ENCODE measurements around the gene FAM3A.
A peak's percentile ranks its signal among the peaks of the same experiment; 100 is the strongest.

The FAM3A gene

DNA sequence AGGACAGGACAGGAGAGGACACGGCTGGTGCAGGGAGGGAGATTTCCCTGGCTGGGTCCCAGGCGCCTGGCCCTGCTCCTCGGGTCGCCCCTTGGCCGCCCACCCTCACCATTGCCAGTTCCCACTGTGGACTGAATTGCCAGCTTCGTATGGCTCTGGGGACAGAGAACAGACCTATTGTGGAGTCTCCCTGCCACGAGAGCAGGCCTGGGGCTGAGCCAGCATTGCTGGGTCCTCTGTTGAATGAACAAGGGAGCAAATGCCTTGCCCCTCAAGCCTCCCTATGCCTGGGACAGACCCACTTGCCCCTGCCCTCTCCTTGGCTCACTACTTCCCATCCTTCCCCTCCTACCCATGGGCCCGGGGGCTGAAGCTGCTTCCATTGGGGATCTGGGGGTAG, 53.6 kb downstream of the FAM3A start:
- no peak overlapping the region for H3K9ac ChIP-seq (ENCODE audit: insufficient read length, low read depth)

DNA sequence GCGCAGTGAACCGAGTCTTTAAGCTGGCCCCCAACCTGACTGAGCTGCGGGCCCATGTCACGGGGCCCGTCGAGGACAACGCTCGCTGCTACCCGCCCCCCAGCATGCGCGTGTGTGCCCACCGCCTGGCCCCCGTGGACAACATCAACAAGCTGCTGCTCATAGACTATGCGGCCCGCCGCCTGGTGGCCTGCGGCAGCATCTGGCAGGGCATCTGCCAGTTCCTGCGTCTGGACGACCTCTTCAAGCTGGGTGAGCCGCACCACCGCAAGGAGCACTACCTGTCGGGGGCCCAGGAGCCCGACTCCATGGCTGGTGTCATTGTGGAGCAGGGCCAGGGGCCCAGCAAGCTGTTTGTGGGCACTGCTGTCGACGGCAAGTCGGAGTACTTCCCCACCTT, 55.7 kb downstream of the FAM3A start:
- H3K4me3 ChIP-seq (ENCODE audit: insufficient read length, low read depth): no peak overlapping the region
- H3K9me3 ChIP-seq (ENCODE audit: insufficient read depth, low read length): no peaks in the 10 kb centered on the region
- H3K27me3 ChIP-seq (ENCODE audit: insufficient read depth, insufficient read length): no peaks in the 10 kb centered on the region
- no peak for DNase-seq (ENCODE audit: low read depth, low spot score)
- peaks cover 24% of the 10 kb centered on the region for H3K36me3 ChIP-seq (ENCODE audit: insufficient read depth, insufficient read length, low read length)
- no peaks in the 10 kb centered on the region for H3K4me1 ChIP-seq (ENCODE audit: insufficient read depth, insufficient read length)
- TF ChIP-seq SUZ12 (IDR thresholded peaks at IDR 0.05; ENCODE audit: extremely low read depth, insufficient read depth, insufficient read length): no peak
- TF ChIP-seq YY1 (IDR thresholded peaks at IDR 0.05; ENCODE audit: insufficient read depth, insufficient read length): no peak
- no peak for TF ChIP-seq ZNF274 (IDR thresholded peaks at IDR 0.05; ENCODE audit: low read depth, low read length)
- H3K9ac ChIP-seq (ENCODE audit: insufficient read length, low read depth): no peak overlapping the region

More for the DNA sequence above, 53.6 kb downstream of the FAM3A start:
- no peak for TF ChIP-seq YY1 (IDR thresholded peaks at IDR 0.05; ENCODE audit: insufficient read depth, insufficient read length)
- TF ChIP-seq SUZ12 (IDR thresholded peaks at IDR 0.05; ENCODE audit: extremely low read depth, insufficient read depth, insufficient read length): no peak
- TF ChIP-seq ZNF274 (IDR thresholded peaks at IDR 0.05; ENCODE audit: low read depth, low read length): no peak
- H3K4me1 ChIP-seq (ENCODE audit: insufficient read depth, insufficient read length): no peaks in the 10 kb centered on the region
- no peaks in the 10 kb centered on the region for H3K27me3 ChIP-seq (ENCODE audit: insufficient read depth, insufficient read length)
- H3K4me3 ChIP-seq (ENCODE audit: insufficient read length, low read depth): no peak overlapping the region
- DNase-seq (ENCODE audit: low read depth, low spot score): no peak
- peaks cover 39% of the 10 kb centered on the region for H3K36me3 ChIP-seq (ENCODE audit: insufficient read depth, insufficient read length, low read length)
- no peaks in the 10 kb centered on the region for H3K9me3 ChIP-seq (ENCODE audit: insufficient read depth, low read length)

DNA sequence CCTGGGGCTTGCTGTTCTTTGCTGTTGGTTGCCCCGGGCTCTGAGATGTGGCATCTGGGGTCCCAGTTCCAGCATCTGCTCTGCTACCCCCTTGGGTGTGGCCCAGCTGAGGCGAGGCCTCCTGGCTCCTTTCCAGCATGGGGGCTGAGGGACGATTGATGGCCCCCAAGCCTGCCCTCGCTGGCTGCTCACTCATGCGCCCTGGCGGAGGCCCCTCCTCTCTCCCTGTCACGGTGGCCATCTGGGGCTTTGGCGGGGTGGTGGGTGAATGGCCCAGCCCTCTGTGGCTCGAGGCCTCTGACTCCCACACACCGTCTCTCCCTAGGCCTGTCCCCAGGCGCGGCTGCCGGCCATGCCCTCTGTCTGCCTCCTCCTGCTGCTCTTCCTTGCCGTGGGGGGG, 56.2 kb downstream of the FAM3A start:
- TF ChIP-seq YY1 (IDR thresholded peaks at IDR 0.05; ENCODE audit: insufficient read depth, insufficient read length) (no peak), ZNF274 (IDR thresholded peaks at IDR 0.05; ENCODE audit: low read depth, low read length) (no peak), SUZ12 (IDR thresholded peaks at IDR 0.05; ENCODE audit: extremely low read depth, insufficient read depth, insufficient read length) (no peak)
- Histone ChIP-seq H3K27me3 (ENCODE audit: insufficient read depth, insufficient read length) (no peaks in the 10 kb centered on the region), H3K9me3 (ENCODE audit: insufficient read depth, low read length) (no peaks in the 10 kb centered on the region), H3K4me1 (ENCODE audit: insufficient read depth, insufficient read length) (no peaks in the 10 kb centered on the region), H3K9ac (ENCODE audit: insufficient read length, low read depth) (no peak overlapping the region), H3K36me3 (ENCODE audit: insufficient read depth, insufficient read length, low read length) (peaks cover 21% of the 10 kb centered on the region), H3K4me3 (ENCODE audit: insufficient read length, low read depth) (no peak overlapping the region)
- no peak for DNase-seq (ENCODE audit: low read depth, low spot score)

DNA sequence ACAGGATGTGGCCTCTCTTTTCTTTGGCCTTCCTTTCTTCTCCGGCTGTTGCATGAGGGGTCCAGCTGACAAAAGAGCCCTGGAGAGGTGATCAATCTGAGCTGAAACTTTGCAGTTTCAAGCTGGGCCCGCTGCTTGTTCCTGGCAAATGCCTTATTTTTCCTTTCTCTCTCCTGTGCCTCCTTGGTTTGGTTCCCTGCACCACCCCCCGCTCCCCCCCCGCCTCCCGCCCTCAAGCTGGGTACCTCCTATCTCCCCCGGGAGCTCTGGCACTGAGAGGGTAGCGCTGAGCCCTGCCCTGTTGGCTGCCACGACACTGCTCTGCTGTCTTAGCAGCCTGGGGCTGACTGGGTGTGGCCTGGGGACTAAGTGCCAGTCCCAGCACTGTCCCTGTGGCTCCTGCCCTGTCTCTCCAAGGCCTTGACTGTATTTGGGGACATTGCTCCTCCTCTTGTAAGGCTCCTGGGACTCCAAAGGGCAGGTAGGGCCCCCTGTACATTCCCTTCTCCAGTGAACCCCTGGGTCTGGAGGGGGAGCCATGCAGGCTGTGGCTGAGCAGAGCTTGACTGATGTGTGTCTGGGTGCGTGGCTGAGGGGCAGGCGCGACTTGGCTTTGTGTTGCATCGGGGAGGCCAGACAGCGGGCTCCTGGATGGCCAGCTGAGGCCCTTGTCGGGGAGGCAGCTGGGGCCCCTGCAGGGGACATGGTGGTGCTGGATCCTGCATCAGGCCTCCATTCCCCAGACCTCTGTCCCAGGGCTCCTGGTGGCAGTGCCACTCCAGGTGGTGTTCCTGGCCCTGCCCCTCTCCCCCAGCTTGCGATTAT, 56.9 kb downstream of the FAM3A start:
- TF ChIP-seq SUZ12 (IDR thresholded peaks at IDR 0.05; ENCODE audit: extremely low read depth, insufficient read depth, insufficient read length): no peak
- TF ChIP-seq YY1 (IDR thresholded peaks at IDR 0.05; ENCODE audit: insufficient read depth, insufficient read length): no peak
- no peaks in the 10 kb centered on the region for H3K27me3 ChIP-seq (ENCODE audit: insufficient read depth, insufficient read length)
- DNase-seq (ENCODE audit: low read depth, low spot score): no peak
- peak overlapping the region; percentile 54 for H3K4me3 ChIP-seq (ENCODE audit: insufficient read length, low read depth)
- H3K9me3 ChIP-seq (ENCODE audit: insufficient read depth, low read length): no peaks in the 10 kb centered on the region
- peaks cover 16% of the 10 kb centered on the region for H3K36me3 ChIP-seq (ENCODE audit: insufficient read depth, insufficient read length, low read length)
- no peaks in the 10 kb centered on the region for H3K4me1 ChIP-seq (ENCODE audit: insufficient read depth, insufficient read length)
- H3K9ac ChIP-seq (ENCODE audit: insufficient read length, low read depth): peak overlapping the region; percentile 67

DNA sequence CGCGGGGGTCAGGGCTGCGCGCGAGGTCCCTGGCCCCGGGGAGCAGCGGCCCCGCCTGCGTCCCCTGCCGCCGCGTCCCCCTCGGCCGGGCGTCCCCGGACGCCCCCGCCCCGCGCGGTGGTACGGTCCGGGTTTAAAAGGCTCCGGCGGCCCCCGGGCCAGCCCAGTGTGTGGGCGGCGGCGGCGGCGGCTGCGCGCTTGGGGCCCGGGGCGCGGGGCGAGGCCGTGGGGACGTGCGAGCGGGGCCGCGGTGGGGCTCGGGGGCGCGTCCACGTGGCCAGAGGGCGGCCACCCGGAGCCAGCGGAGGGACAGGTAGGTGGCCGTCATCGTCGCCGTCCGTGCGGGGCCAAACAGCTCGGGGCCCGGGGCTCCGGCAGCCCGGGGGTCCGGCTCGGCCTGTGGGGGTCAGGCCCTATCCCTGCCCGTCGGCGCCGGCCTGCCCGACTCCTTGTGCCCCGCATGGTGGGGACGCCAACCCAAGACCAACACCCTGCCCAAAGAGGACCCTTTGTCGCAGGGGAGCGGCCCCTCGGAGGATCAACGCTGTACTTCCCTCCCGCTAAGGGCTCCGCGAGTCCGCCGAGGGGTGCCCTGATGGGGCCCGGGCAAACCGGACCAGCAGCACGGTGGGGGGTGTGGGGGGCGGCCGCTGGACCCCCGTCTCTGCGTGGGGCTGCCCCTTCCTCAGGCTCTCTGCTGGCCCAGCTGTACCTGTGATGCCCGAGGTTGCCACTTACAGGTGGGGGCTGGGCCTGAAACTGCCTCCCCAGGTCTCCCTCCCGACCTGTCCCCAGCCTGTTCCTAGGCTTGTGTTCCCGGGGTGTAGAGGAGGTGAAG, 57.7 kb downstream of the FAM3A start, which contains the start of gene PLXNA3:
Gene PLXNA3 (plus strand): TSS at position 166 of the 838 bp plus-strand sequence. CDS start 1,903 bp downstream, outside the sequence.
- no peaks in the 10 kb centered on the region for H3K27me3 ChIP-seq (ENCODE audit: insufficient read depth, insufficient read length)
- no peak for DNase-seq (ENCODE audit: low read depth, low spot score)

DNA sequence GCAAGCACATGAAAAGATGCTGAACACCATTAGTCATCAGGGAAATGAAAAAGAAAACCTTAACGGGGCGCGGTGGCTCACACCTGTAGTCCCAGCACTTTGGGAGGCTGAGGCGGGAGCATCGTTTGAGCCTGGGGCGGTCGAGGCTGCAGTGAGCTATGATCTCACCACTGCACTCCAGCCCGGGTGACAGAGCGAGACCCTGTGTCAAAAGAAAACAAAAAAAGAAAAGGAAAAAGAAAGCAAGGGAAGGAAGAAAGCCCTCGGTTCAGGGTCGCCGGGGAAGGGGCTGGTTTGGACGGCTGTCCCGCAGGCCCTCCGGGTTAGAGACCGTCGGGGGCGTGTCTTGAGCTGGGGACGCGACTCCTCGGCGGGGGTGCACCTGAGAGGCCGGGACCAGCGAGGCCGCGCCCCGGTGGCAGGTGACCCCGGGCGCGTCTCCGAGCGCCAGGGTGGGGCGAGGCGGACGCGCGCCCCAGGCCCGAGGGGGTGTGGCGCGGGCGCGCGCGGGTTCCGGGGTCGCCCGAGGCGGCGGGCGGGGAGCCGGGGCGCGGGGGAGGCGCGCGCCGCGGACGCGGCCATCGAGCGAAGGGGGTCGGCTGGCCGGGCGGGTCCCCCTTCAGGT, 58.4 kb downstream of the FAM3A start:
- H3K36me3 ChIP-seq (ENCODE audit: insufficient read depth, insufficient read length, low read length): peaks cover 19% of the 10 kb centered on the region
- no peak overlapping the region for H3K9ac ChIP-seq (ENCODE audit: insufficient read length, low read depth)
- no peak for DNase-seq (ENCODE audit: low read depth, low spot score)
- H3K27me3 ChIP-seq (ENCODE audit: insufficient read depth, insufficient read length): no peaks in the 10 kb centered on the region
- H3K4me3 ChIP-seq (ENCODE audit: insufficient read length, low read depth): no peak overlapping the region
- TF ChIP-seq SUZ12 (IDR thresholded peaks at IDR 0.05; ENCODE audit: extremely low read depth, insufficient read depth, insufficient read length): no peak
- no peaks in the 10 kb centered on the region for H3K4me1 ChIP-seq (ENCODE audit: insufficient read depth, insufficient read length)
- no peaks in the 10 kb centered on the region for H3K9me3 ChIP-seq (ENCODE audit: insufficient read depth, low read length)

More for the DNA sequence above, 57.7 kb downstream of the FAM3A start, which contains the start of gene PLXNA3:
- TF ChIP-seq YY1 (IDR thresholded peaks at IDR 0.05; ENCODE audit: insufficient read depth, insufficient read length): no peak
- TF ChIP-seq ZNF274 (IDR thresholded peaks at IDR 0.05; ENCODE audit: low read depth, low read length): no peak
- TF ChIP-seq SUZ12 (IDR thresholded peaks at IDR 0.05; ENCODE audit: extremely low read depth, insufficient read depth, insufficient read length): no peak
- peak within 1 kb of the TSS; percentile 54 for H3K4me3 ChIP-seq (ENCODE audit: insufficient read length, low read depth)
- peak within 1 kb of the TSS; percentile 67 for H3K9ac ChIP-seq (ENCODE audit: insufficient read length, low read depth)
- no peaks in the 10 kb centered on the region for H3K4me1 ChIP-seq (ENCODE audit: insufficient read depth, insufficient read length)
- no peaks in the 10 kb centered on the region for H3K9me3 ChIP-seq (ENCODE audit: insufficient read depth, low read length)
- H3K36me3 ChIP-seq (ENCODE audit: insufficient read depth, insufficient read length, low read length): peaks cover 16% of the 10 kb centered on the region
